OCI-LY1 (cell line): ENCODE measurements around the gene NUP50.

ENCODE experiments used
- EZH2 ChIP-seq: fragments of 200-600 bp; sonication (generic), shearing (Covaris generic); IDR thresholded peaks from 2 replicates; pipeline ENCODE4 v1.8.0; 2017; ENCODE audit warnings: borderline replicate concordance, mixed run types, mild to moderate bottlenecking, antibody characterized with exemption, low read length, moderate library complexity, mixed read lengths
- TF ChIP-seq, protein P1 (sequence below): fragments of 200-600 bp; sonication (generic), shearing (Covaris generic); IDR thresholded peaks from 2 replicates; pipeline ENCODE4 v1.5.1; 2017; ENCODE audit warnings: mild to moderate bottlenecking, antibody characterized with exemption, low read length, moderate library complexity, mixed read lengths

DNA sequence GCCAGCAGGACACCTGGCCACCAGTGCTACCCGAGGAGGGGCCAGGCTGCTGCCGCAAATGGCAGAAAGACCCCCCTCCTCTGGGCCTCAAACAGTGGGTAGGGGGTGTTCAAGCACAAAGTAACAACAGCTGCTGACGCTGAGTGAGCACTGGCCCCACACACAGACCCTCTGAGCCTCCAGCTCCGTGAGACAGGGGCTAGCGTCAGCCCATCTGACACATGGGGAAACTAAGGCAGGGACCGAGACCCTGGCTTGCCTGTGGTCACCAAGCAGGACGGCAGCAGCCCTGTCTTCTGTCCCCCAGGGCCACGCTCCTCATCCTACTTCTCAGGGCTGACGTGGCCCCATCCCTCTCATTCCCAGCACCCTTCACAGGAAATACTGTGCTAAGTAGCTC, 36.5 kb downstream of the NUP50 start:
- no peak for TF ChIP-seq EZH2
- TF ChIP-seq, protein P1, sequence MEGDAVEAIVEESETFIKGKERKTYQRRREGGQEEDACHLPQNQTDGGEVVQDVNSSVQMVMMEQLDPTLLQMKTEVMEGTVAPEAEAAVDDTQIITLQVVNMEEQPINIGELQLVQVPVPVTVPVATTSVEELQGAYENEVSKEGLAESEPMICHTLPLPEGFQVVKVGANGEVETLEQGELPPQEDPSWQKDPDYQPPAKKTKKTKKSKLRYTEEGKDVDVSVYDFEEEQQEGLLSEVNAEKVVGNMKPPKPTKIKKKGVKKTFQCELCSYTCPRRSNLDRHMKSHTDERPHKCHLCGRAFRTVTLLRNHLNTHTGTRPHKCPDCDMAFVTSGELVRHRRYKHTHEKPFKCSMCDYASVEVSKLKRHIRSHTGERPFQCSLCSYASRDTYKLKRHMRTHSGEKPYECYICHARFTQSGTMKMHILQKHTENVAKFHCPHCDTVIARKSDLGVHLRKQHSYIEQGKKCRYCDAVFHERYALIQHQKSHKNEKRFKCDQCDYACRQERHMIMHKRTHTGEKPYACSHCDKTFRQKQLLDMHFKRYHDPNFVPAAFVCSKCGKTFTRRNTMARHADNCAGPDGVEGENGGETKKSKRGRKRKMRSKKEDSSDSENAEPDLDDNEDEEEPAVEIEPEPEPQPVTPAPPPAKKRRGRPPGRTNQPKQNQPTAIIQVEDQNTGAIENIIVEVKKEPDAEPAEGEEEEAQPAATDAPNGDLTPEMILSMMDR: no peak
